Measurements from ENCODE around the gene ADAM22.

DNA sequence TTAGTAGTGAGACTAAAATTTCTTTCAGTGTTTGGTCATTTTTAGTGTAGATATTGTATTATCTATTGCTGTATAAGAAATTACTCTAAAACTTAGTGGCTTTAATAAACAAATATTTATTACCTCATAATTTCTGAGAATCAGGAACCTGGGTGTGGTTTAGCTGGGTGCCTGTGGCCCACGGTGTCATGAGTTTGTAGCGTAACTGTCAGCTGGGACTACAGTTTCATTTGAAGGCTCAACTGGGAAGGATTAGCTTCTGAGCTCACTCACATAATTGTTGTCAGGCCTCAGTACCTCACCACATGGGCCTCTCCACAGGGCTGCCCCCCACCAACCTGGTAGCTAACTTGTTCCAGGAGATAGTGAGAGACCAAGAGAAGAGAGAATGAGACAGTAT, 187.3 kb downstream of the ADAM22 start:
- TF ChIP-seq, protein P1, sequence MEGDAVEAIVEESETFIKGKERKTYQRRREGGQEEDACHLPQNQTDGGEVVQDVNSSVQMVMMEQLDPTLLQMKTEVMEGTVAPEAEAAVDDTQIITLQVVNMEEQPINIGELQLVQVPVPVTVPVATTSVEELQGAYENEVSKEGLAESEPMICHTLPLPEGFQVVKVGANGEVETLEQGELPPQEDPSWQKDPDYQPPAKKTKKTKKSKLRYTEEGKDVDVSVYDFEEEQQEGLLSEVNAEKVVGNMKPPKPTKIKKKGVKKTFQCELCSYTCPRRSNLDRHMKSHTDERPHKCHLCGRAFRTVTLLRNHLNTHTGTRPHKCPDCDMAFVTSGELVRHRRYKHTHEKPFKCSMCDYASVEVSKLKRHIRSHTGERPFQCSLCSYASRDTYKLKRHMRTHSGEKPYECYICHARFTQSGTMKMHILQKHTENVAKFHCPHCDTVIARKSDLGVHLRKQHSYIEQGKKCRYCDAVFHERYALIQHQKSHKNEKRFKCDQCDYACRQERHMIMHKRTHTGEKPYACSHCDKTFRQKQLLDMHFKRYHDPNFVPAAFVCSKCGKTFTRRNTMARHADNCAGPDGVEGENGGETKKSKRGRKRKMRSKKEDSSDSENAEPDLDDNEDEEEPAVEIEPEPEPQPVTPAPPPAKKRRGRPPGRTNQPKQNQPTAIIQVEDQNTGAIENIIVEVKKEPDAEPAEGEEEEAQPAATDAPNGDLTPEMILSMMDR (IDR thresholded peaks at IDR 0.05), result no peak
- TF ChIP-seq EZH2 (IDR thresholded peaks at IDR 0.05; ENCODE audit: borderline replicate concordance, insufficient read depth, low read depth, low read length, poor library complexity, severe bottlenecking), result no peak
